Measurements from ENCODE around the gene RAB24.

The RAB24 gene

DNA sequence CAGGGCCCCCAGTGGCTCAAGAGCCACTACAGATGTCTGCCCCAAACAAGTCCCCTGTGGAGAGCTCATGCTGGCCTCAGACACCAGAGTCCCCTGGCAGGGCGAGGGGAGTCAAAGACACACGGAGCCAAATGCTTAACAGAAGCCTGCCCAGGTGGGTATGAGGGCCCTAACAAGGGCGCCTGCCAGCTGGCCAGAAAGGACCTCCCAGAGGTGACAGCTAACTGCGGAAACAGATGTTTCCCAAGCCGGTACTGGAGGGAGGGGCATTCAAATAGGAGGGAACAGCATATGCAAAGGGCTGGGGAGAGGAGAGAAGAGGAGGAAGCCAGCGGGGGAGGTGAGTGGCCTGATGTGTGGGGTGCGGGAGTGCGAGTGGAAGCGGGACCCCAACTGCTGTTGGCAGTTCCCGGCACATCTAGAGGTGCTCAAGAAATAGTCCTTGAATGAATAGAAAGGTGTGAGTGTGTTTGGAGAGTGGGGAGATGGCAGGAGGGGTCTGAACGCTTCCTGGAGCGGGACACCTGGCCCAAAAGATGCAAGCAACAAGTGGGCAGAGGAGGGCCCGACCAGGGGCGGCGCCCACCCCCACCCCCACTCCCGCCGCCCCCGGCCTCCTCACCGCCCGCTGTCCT, 7.4 kb upstream of the RAB24 start:
- peak; percentile 81; the same call in 1 of the 2 replicates for TF ChIP-seq SIN3A (IDR thresholded peaks at IDR 0.05; ENCODE audit: borderline replicate concordance, insufficient read depth, low read length)
- no peak for TF ChIP-seq FOXP2 (optimal IDR thresholded peaks at IDR 0.05; ENCODE audit: borderline replicate concordance, extremely low read depth, extremely low read length, insufficient read depth)

- TF ChIP-seq FOXP2 (optimal IDR thresholded peaks at IDR 0.05; ENCODE audit: borderline replicate concordance, extremely low read depth, extremely low read length, insufficient read depth) = no peak
- no peak for TF ChIP-seq TAF1 (IDR thresholded peaks at IDR 0.05; ENCODE audit: borderline replicate concordance, insufficient read depth, low read length)
- TF ChIP-seq POLR2AphosphoS5 (IDR thresholded peaks at IDR 0.05; ENCODE audit: low read depth, low read length) = no peak
- no peak for TF ChIP-seq REST (IDR thresholded peaks at IDR 0.05; ENCODE audit: insufficient read depth in 1 of 2, low read depth in 2 of 2, low read length in 2 of 2)
- no peak for TF ChIP-seq SIN3A (IDR thresholded peaks at IDR 0.05; ENCODE audit: borderline replicate concordance, insufficient read depth, low read length)
Observed at GRCh38 chr5:177310332-177310731, 6.8 kb upstream of the RAB24 start.

- peak; percentile 70 for TF ChIP-seq FOXP2 (optimal IDR thresholded peaks at IDR 0.05; ENCODE audit: borderline replicate concordance, extremely low read depth, extremely low read length, insufficient read depth)
- no peak for TF ChIP-seq TAF1 (IDR thresholded peaks at IDR 0.05; ENCODE audit: borderline replicate concordance, insufficient read depth, low read length)
Observed at GRCh38 chr5:177309351-177310191, 6.1 kb upstream of the RAB24 start.

DNA sequence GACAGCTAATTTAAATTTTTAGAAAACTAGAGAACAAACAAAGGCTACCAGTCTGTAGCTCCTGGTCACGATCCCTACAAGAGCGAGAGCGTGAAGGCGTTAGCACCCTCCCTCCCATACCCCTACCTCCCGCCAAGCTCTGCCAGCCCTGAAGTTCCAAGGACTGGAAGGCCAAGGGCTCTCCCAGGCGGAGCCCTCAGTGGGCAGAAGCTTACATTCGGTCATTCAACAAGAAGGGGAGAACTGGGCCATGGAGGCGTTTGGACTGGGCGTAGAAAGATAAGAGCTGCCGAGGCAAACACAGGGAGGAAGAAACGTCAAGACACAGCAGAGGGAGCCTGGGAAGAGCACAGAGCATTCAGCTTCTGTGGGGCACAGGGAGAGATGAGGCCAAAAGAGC, 5.2 kb upstream of the RAB24 start:
- no peak for TF ChIP-seq FOXP2 (optimal IDR thresholded peaks at IDR 0.05; ENCODE audit: borderline replicate concordance, extremely low read depth, extremely low read length, insufficient read depth)
- TF ChIP-seq REST (IDR thresholded peaks at IDR 0.05; ENCODE audit: insufficient read depth in 1 of 2, low read depth in 2 of 2, low read length in 2 of 2) = no peak
- TF ChIP-seq SIN3A (IDR thresholded peaks at IDR 0.05; ENCODE audit: borderline replicate concordance, insufficient read depth, low read length) = no peak
- TF ChIP-seq TAF1 (IDR thresholded peaks at IDR 0.05; ENCODE audit: borderline replicate concordance, insufficient read depth, low read length) = no peak
- TF ChIP-seq POLR2AphosphoS5 (IDR thresholded peaks at IDR 0.05; ENCODE audit: low read depth, low read length) = no peak

GRCh38 chr5:177307544-177308363, 4.2 kb upstream of the RAB24 start:
- TF ChIP-seq FOXP2 (optimal IDR thresholded peaks at IDR 0.05; ENCODE audit: borderline replicate concordance, extremely low read depth, extremely low read length, insufficient read depth) (no peak), REST (IDR thresholded peaks at IDR 0.05; ENCODE audit: insufficient read depth in 1 of 2, low read depth in 2 of 2, low read length in 2 of 2) (no peak), TAF1 (IDR thresholded peaks at IDR 0.05; ENCODE audit: borderline replicate concordance, insufficient read depth, low read length) (no peak), SIN3A (IDR thresholded peaks at IDR 0.05; ENCODE audit: borderline replicate concordance, insufficient read depth, low read length) (no peak)

Data from PFSK-1 (cell line).